ENCODE results near the gene TBPL1.

GRCh38 chr6:133957780-133958242, 4.8 kb downstream of the TBPL1 start:
- TF ChIP-seq, protein P1, sequence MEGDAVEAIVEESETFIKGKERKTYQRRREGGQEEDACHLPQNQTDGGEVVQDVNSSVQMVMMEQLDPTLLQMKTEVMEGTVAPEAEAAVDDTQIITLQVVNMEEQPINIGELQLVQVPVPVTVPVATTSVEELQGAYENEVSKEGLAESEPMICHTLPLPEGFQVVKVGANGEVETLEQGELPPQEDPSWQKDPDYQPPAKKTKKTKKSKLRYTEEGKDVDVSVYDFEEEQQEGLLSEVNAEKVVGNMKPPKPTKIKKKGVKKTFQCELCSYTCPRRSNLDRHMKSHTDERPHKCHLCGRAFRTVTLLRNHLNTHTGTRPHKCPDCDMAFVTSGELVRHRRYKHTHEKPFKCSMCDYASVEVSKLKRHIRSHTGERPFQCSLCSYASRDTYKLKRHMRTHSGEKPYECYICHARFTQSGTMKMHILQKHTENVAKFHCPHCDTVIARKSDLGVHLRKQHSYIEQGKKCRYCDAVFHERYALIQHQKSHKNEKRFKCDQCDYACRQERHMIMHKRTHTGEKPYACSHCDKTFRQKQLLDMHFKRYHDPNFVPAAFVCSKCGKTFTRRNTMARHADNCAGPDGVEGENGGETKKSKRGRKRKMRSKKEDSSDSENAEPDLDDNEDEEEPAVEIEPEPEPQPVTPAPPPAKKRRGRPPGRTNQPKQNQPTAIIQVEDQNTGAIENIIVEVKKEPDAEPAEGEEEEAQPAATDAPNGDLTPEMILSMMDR (IDR thresholded peaks at IDR 0.05), result no peak
- no peak for TF ChIP-seq POLR2A (IDR thresholded peaks at IDR 0.05)

Data from breast epithelium (tissue), 3 donors.